ENCODE measurements around the gene MYOG.

DNA sequence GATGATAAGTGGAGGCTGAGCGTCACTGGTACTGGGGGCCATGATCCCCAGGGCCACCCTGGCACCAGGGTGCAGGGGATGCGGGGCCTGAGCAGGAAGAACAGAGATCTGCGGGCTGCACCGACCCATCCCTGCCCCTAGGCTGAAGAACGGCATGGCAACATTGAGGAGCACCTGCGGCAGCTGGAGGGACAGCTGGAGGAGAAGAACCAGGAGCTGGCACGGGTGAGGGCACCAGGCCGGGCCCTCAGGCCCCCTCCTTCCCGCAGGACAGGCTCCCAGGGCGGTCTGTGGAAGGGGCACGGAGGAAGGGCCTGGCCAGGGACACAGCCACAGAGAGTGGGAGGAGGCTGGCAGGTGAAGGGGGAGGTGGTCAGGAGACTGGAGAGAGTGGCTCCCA lies 37.7 kb downstream of the MYOG start:
- TF ChIP-seq GATA2 (IDR thresholded peaks at IDR 0.05; ENCODE audit: low read depth, low read length) (no peak), GATA3 (IDR thresholded peaks at IDR 0.05; ENCODE audit: low read depth, low read length) (no peak)

All from SH-SY5Y (cell line).